Neural progenitor cell (in vitro differentiated cells): Measurements from ENCODE around the gene MEX3D.

Experiments used
- CTCF ChIP-seq: fragments of 200-600 bp; sonication (generic); IDR thresholded peaks from 2 replicates; pipeline ENCODE4 v1.5.1; 2017; ENCODE audit warnings: antibody characterized with exemption, mild to moderate bottlenecking
- EZH2 ChIP-seq: fragments of 200-600 bp; sonication (generic); IDR thresholded peaks from 2 replicates; pipeline ENCODE4 v1.6.1; 2017; ENCODE audit warnings: antibody characterized with exemption, mild to moderate bottlenecking, moderate library complexity
- EZH2phosphoT487 ChIP-seq: fragments of 200-600 bp; sonication (generic); IDR thresholded peaks from 2 replicates; pipeline ENCODE4 v1.6.1; 2017; ENCODE audit warnings: antibody characterized with exemption

- TF ChIP-seq CTCF (no peak), EZH2phosphoT487 (no peak), EZH2 (no peak)
Measured at GRCh38 chr19:1514986-1515721, 53.0 kb downstream of the MEX3D start.
